Regular cardiac myocyte (primary cell): ENCODE results near the gene SYN1. TPM values are rescaled to one million over a fixed set of nuclear protein-coding genes. Genes with fewer than 3 reads are reported as not detected.

Experiments
- total RNA-seq: library from RNA; depleted of rRNA; stranded (reverse); fragments of >200 nt; gene quantifications from 2 replicates; pipeline ENCODE4 v1.2.3, GENCODE V29; 2014

Gene SYN1
- under 0.01 and 0.28 TPM in 2 replicates for total RNA-seq

DNA sequence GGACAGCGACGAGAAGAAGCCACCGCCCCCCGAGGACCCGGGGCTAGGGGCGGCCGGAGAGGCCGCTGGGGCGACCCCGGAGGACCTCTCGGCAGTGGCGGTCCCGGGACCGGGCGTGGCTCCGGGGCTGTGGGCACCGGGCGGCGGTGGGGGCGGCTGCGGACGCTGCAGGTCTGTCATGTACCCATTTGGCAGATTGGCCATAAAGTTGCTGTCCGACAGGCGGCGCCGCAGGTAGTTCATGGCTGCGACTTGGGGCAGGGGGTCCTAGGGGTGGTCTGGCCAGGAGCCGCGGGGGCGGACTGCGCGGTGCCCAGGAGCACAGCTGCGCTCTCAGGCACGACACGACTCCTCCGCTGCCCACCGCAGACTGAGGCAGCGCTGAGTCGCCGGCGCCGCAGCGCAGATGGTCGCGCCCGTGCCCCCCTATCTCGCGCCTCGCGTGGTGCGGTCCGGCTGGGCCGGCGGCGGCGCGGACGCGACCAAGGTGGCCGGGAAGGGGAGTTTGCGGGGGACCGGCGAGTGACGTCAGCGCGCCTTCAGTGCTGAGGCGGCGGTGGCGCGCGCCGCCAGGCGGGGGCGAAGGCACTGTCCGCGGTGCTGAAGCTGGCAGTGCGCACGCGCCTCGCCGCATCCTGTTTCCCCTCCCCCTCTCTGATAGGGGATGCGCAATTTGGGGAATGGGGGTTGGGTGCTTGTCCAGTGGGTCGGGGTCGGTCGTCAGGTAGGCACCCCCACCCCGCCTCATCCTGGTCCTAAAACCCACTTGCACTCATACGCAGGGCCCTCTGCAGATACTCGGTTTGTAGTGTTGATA is at the start of gene SYN1:
TSS of gene SYN1 (minus strand) at position 372 of the 817 bp plus-strand sequence. CDS start at position 243, 129 bp downstream.

DNA sequence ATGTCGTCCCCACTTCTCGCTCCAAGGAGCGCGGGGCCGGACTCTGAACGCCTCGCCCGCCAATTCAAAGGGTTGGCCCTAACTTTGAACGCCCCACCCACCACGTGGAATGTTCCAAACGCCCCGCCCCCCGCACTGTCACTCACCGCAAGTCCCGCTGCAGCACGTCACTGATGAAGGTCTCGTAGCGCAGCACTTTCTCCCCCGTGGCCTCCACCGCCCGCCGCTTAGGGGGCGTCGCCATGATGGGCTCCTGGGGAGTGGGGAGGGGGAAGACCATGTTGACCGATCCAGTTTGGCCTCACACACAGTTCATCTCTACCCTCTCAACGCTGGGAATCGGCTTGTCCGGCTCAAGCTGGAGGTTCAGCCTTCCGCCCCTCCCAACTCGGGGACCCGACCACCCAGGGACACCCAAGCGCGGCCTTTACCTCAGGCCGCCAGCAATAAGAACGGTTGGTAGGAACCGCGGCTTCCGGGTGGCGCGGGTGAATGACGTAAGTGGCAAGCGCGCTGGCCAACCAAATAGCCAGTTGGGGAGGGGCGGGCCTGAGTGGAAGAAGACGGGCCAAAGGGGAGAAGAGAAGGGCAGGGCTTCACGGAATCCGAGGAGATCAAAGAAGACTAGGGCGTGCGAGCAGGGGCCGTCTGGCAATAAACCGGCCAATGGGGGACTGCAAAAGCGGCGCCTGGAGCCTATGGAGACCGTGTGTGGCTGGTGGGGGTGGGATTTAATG is 39.2 kb upstream of the SYN1 start, which contains the start of gene UXT:
TSS of gene UXT (minus strand) at position 497 of the 737 bp plus-strand sequence. CDS start at position 244, 253 bp downstream.

DNA sequence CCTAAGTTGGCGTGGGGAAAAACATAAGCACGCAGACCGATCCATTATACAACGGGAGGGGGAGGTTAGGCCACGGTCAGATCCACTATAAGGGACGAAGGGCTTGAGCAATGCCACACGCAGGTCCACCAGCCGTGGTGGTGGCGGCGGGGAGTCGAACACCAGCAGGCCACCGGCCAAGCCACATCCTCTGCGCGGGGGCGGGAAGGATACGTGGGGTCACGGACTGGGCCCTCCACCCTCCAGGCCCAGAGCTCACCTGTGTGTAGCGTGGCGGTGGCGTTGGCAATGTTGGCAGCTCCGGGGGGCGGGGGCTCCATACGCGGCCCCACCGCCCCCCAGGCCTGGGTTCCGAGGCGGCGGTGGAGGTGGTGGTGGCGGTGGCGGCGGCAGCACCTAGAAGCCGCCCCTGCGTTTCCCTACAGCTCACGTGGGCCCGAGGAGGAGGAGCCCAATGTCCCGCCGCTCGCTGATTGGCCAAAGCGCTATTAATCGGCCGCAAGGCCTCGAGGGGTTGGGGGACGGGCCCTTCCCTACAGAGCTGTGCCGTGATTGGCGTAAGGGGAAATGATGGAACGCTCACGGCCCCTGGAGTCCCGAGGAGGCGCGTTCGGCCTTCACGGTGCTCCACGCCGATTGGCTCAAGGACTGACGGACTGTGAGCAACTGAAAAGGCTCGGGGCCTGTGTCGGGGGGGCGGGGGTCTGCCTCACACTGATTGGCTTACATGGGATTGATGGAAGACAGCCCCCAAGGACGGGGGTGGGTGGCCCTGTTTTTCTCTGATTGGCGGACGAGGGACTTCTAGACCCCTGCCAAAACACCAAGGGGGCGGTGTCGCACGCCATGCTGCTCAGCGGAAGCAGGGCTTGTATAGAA is 30.7 kb upstream of the SYN1 start, which contains the start of gene ELK1:
TSS of gene ELK1 (minus strand) at position 400 of the 879 bp plus-strand sequence. CDS start 9,122 bp downstream, outside the sequence.

DNA sequence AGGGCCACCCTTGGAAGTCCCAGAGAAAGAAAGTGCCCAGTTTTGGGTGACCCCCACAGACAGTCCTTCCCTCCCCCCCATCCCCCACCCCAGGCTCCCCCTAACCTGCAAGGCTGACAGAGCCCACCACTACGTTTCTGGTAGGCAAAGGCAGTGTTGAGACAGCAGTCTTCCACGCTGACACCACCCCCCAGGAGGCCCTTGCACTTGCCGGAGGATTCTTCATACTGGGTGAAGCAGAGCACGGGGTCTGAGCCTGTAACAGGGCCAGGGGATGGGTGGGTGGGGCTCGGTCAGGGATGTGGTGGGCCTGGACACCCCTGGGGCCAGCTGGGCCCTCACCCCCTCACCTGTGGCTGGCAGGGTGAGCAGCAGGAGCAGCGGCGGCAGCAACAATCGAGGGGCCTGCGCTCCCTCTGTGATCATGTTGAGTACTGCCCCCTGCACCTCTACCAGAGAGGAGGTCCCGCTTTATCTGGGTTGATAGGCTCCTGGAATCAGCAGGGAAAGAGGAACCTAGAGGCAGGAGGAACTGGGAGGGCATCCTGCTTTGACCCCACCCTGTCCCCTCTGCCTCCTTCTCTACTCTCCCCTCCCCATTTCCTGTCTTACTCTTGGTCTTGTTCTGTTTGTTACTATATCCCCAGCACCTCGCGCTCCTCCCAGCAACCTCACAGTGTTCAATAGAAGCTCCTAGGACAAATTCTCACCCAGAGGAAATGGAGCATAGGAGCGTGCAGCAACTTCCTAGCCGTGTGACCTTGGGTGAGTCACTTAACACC is 10.0 kb upstream of the SYN1 start, which contains the start of gene CFP:
TSS of gene CFP (minus strand) at position 512 of the 782 bp plus-strand sequence. CDS start at position 426, 86 bp downstream.

GRCh38 chrX:47581731-47582647 is 37.7 kb downstream of the SYN1 start, which contains the start of gene TIMP1:
TIMP1 (plus strand) TSS chrX:47582436; CDS start chrX:47583416, 980 bp downstream.

DNA sequence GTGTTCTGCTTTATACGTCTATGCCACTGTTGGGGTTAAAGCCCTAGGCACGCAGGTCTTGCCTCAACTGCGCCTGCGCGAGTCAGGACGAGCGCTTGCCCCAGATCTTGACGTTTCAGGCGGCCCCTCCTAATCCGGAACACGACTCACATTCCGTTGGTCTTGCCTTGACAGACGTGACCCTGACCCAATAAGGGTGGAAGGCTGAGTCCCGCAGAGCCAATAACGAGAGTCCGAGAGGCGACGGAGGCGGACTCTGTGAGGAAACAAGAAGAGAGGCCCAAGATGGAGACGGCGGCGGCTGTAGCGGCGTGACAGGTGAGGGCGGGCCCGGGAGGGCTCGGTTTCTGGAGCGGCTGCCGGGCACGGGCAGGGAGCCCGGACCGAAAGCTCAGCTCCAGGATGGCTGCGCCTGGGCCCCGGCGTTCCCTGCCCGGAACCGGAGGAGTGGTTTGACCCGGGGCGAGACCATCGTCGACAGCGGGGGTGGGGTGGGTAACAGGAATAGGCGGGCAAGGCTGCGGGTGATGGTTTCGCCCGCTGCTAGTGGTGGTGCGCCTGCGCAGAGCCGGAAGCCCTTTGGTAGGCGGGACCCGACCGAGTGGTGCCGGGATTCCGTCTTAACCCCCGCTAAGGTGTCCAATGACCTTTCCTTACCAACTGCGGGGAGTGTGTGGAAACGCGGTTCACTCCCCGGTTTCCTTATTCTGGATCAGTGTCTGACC is 58.6 kb downstream of the SYN1 start, which contains the start of gene ARAF:
TSS of gene ARAF (plus strand) at position 272 of the 725 bp plus-strand sequence. CDS start 1,763 bp downstream, outside the sequence.

Other genes with a start within 250 kb of the SYN1 start
- gene ZNF157, start 249.3 kb downstream of the SYN1 start, total RNA-seq: under 0.01 and 0.28 TPM in 2 replicates
- 4.2 and 7.1 TPM in 2 replicates for gene ZNF41, start 136.6 kb downstream of the SYN1 start, total RNA-seq
- 14.7 and 15.9 TPM in 2 replicates for gene ARAF, start 58.7 kb downstream of the SYN1 start, total RNA-seq
- 373 and 1,457 TPM in 2 replicates for gene TIMP1, start 37.4 kb downstream of the SYN1 start, total RNA-seq
- under 0.01 and 0.19 TPM in 2 replicates for gene CFP, start 10.1 kb upstream of the SYN1 start, total RNA-seq
- 19.7 and 20.9 TPM in 2 replicates for gene ELK1, start 30.7 kb upstream of the SYN1 start, total RNA-seq
- gene UXT, start 39.3 kb upstream of the SYN1 start, total RNA-seq: 115 and 135 TPM in 2 replicates
- 4.6 and 9.9 TPM in 2 replicates for gene ZNF81, start 217.0 kb upstream of the SYN1 start, total RNA-seq